22Rv1 (cell line): Measurements from ENCODE around the gene EPAS1.

Source experiments
- H3K27ac ChIP-seq: fragments of 450-650 bp; 2 replicates; pipeline ENCODE4 v1.5.1; 2017
- ZFX ChIP-seq: fragments of 450-650 bp; IDR thresholded peaks from 2 replicates; pipeline ENCODE4 v1.6.1; 2017; ENCODE audit warnings: antibody characterized with exemption, borderline replicate concordance
- TF ChIP-seq, protein P1 (sequence below): fragments of 450-650 bp; IDR thresholded peaks from 2 replicates; pipeline ENCODE4 v1.5.1; 2017; ENCODE audit warnings: mild to moderate bottlenecking

The EPAS1 gene

DNA sequence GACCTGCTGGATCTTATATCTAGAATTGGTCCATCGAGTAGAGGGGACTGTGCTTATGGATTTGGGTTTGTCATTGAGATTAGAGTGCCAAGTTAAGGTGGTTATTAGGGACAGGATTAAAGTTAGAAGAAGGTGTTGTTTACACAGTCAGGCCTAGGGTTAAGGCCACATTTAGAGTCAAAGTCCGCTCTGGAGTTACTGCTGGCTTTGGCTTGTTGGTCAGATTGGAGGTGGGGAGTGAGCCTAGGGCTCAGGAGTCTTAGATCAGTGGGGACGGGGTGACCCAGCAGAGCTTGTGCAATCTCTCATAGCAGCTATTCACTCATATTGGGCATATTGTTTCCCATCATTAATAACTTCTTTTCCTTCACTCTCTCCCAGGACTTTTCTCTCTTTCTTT, 13.5 kb upstream of the EPAS1 start:
- no peak overlapping the region for H3K27ac ChIP-seq
- TF ChIP-seq ZFX: no peak

DNA sequence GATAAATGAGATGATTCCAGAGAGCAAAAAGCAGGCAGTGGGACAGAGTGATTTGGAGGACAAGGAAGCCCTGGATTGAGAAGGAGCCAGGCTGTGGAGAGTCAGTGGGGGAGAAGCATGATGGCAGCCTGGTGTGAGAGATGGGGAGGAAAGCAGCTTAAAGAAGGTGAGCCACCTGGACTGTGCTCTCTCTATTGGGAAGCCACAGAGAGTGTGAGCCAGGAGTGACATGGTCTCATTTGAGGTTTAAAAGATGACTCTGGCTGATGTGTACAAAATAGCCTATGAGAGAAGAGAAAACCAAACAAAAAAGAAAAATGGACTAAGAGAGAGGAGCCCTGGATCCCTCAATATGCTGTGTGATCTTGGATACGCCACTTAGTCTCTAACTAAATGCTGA, 12.9 kb upstream of the EPAS1 start:
- no peak overlapping the region for H3K27ac ChIP-seq
- no peak for TF ChIP-seq ZFX
- TF ChIP-seq, protein P1, sequence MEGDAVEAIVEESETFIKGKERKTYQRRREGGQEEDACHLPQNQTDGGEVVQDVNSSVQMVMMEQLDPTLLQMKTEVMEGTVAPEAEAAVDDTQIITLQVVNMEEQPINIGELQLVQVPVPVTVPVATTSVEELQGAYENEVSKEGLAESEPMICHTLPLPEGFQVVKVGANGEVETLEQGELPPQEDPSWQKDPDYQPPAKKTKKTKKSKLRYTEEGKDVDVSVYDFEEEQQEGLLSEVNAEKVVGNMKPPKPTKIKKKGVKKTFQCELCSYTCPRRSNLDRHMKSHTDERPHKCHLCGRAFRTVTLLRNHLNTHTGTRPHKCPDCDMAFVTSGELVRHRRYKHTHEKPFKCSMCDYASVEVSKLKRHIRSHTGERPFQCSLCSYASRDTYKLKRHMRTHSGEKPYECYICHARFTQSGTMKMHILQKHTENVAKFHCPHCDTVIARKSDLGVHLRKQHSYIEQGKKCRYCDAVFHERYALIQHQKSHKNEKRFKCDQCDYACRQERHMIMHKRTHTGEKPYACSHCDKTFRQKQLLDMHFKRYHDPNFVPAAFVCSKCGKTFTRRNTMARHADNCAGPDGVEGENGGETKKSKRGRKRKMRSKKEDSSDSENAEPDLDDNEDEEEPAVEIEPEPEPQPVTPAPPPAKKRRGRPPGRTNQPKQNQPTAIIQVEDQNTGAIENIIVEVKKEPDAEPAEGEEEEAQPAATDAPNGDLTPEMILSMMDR: no peak

DNA sequence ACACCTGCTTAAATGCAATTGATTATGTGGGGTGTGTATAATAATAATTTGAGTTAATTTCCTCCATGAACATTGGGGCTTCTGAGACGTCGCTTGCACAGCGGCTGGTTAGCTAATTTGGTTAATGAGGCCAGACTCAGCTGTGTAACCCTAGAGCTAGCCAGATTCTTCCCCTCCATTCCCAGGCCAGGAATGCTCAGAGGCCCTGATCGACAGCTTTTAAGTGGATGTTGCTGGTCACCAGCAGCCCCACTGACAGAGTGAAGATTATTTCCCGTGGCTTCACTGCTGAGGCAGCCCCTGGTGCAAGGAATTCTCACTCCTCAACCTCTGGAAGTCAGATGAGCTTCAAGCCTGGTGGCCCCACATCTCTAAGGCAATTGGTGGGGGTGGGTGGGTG, 12.4 kb upstream of the EPAS1 start:
- no peak for TF ChIP-seq ZFX
- no peak overlapping the region for H3K27ac ChIP-seq

DNA sequence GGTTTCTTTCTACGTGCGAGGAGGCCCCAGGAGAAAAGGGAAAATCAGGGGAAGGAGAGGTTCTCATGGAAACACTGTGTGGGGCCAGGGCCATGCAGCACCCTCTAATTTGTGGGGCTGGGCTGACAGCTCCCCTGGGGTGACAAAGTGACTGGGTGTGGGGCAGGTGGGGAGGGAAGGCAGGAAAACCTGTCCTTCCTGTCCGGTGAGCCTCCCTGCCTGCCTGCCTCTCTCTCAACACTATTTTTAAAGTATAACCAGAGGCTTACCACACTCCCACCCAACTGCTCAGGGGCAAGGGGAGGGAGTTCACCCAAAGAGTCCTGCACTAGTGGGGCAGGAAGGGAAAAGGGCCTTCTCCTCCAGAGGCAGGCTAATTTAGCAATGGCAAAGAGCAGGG, 10.5 kb upstream of the EPAS1 start:
- TF ChIP-seq ZFX: no peak
- TF ChIP-seq, protein P1: no peak
- no peak overlapping the region for H3K27ac ChIP-seq

DNA sequence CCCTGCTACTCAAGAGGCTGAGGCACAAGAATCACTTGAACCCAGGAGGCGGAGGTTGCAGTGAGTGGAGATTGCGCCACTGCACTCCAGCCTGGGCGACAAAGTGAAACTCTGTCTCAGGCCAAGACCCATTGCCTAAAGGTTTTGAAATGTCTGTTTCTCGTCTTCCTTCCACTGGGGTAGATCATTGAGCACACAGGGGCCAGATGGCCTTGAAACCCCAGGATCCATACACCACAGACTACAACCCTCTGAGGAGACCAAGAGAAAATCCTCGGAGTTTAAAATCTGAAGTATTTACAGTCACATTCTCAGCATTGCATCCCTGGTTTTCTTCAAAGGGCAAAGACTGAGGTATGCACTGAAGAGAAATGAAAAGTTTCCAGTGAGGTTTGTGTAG, 7.1 kb upstream of the EPAS1 start:
- H3K27ac ChIP-seq: no peak overlapping the region
- no peak for TF ChIP-seq ZFX
- TF ChIP-seq, protein P1: no peak

DNA sequence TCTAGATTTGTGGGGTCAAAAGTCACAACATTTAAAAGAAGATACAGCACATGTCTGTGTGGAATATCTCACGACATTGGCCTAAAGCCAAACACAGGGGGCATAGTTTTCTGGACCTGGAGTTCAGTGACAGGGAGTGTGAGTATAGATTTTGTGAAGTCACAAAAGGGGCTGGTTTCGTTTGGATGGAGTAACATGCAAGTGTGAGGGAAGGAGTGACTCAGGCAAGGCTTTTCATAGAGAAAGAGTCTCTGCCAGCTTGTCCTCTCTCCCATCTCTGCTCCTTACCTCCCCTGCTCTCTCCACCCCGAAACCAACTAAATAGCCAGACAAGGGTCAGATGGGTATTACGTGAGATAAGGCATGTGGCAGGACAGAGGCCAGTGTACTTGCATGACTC, 3.7 kb upstream of the EPAS1 start:
- TF ChIP-seq ZFX: no peak
- TF ChIP-seq, protein P1: no peak
- H3K27ac ChIP-seq: no peak overlapping the region

DNA sequence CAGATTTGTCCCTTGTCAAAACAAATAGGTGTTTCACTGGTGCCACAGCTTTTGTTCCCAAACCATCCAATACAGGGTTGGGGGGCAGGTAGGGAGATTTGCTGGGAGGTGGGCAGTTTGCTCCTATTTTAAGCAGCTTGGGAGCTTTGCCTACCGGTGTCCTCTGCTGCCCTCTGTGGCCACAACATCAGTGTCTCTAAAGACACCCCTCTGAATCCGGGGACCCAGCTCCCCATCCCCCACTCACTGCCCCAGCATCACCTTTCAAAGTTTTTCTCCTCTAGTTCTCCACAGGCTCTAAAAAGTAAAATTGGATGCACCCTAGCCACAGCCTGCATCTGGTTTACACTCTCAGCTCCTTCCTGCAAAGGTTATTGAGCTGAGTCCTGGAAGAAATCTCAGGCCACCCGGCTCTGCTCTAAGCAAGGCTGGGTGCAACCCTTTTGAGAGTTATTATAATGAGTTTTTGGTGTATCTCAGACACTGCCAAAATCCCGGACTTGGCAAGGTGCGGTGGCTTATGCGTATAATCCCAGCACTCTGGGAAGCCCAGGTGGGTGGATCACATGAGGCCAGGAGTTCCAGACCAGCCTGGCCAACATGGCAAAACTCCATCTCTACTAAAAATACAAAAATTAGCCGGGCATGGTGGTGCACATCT, 2.9 kb upstream of the EPAS1 start:
- H3K27ac ChIP-seq: no peak overlapping the region
- TF ChIP-seq, protein P1: no peak

DNA sequence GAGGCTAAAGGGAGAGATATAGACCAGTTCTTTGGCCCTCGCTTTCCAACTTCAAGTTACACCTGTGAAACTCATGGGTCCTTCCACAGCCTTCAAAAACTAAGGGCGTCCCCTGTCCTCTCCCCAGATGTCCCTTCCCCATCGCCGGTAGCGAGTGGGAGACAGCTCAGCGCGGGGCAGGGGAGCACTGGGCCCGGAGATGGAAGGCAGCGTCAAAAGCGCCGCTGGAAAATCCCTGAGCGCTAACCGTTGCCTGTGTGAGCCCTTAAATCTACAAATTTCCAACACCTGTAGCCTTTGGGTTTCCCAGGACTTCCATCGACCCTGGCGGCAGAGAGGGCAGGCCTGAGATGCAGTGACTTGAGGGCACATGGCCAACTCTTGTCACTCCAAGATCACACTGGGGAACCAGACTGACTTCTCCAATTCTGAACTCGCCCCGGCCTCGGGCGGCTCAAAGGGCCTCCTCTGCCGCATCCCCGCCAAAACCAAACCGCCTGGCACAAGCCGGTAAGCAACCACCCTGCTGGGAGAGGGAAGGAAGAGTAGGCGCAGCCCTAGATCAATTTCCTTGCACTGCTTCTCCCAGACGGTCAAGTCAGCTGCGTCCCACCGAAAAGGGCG, 879 bp upstream of the EPAS1 start:
- no peak overlapping the region for H3K27ac ChIP-seq
- TF ChIP-seq, protein P1: no peak
- no peak for TF ChIP-seq ZFX
